ENCODE data around the gene ABTB2.
"Not testable (repeated sequence)": the region's sequence is repeated elsewhere in the genome, so short reads cannot be mapped to it uniquely, and the experiment has no call there.

Gene ABTB2

DNA sequence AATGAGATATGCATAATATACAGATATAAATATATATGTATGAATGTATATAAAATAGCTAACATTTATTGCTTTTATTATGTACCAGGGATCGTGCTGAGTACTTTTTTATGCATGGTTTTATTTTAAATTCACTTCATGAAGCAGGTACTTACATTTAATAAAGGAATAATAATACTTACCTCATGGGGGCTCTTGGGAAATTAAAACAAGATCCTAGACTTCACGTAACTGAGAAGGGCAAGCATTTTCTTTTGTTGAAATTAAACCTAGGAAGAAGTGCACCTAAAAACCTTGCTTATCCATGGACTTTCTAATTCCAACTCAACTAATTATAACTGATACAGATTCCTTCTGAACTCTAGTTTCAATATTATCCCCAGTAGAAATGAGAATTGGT is 40.0 kb upstream of the ABTB2 start:
- no peak overlapping the region for H3K27ac ChIP-seq
- POLR2A ChIA-PET (ENCODE audit: low non-redundant PET) = no interaction called here
- TF ChIP-seq, protein P1, sequence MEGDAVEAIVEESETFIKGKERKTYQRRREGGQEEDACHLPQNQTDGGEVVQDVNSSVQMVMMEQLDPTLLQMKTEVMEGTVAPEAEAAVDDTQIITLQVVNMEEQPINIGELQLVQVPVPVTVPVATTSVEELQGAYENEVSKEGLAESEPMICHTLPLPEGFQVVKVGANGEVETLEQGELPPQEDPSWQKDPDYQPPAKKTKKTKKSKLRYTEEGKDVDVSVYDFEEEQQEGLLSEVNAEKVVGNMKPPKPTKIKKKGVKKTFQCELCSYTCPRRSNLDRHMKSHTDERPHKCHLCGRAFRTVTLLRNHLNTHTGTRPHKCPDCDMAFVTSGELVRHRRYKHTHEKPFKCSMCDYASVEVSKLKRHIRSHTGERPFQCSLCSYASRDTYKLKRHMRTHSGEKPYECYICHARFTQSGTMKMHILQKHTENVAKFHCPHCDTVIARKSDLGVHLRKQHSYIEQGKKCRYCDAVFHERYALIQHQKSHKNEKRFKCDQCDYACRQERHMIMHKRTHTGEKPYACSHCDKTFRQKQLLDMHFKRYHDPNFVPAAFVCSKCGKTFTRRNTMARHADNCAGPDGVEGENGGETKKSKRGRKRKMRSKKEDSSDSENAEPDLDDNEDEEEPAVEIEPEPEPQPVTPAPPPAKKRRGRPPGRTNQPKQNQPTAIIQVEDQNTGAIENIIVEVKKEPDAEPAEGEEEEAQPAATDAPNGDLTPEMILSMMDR (conservative IDR thresholded peaks at IDR 0.05; ENCODE audit: low read depth) = no peak

DNA sequence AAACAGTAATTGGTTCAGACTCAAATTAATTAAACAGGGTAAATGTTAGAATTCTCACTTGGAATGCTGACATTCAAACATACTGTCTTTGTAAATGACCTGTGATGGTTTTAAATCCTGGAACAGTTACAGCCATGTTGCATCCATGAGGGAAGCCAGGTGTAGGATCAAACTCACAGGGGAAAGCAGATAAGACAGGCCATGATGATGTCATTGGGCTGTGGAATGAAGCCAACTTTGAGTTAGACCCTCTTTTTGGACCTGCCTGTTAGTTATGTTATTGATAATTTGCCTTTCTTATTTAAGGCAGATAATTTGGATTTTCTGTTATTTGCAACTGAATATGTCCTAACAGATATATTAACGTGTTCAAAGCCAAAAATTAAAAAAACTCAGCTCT is 39.3 kb upstream of the ABTB2 start:
- CTCF ChIA-PET = no interaction called here
- DNase-seq (ENCODE audit: low spot score) = no peak
- TF ChIP-seq, protein P1 (conservative IDR thresholded peaks at IDR 0.05; ENCODE audit: low read depth) = no peak
- no peak overlapping the region for H3K27ac ChIP-seq
- POLR2A ChIA-PET (ENCODE audit: low non-redundant PET) = no interaction called here

More for the DNA sequence above, 40.0 kb upstream of the ABTB2 start:
- no peak for DNase-seq (ENCODE audit: low spot score)
- CTCF ChIA-PET = no interaction called here

DNA sequence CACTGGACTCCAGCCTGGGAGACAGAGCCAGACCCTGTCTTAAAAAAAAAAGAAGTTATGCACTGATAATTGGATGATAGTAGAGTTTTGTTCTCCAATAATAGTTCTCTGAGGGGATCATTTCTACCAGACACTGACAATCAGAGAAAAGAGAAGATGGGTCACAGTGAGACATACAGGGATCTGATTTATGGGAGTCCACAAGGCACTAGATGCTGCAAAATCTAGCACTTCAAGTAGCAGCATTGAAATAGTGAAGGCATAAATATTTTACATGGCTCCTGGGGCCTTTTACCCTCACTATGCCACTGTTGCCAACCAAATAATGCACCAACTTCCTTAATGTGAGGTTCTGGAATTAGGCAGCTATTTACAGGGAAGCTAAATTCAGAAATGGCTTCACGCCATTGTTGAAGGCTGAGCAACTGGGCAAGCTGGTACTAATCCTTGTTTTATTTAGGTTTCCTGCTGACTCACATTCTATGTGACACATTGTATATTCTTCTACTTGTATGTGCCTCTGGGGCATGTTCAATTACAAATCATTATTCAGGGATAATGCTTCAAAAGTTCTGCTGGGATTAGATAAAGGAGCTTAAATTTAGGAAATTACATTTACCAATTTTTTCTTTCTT is 38.2 kb upstream of the ABTB2 start:
- H3K27ac ChIP-seq = peak overlapping the region; percentile 76
- ChIA-PET POLR2A (ENCODE audit: low non-redundant PET) (interaction anchor here (1.2 kb wide), 1 partner anchor 42 kb away, joined by 3 read pairs; no protein-coding TSS in a partner anchor), CTCF (interaction anchor here (0.6 kb wide), 1 partner anchor 829 kb away, joined by 5 read pairs; no protein-coding TSS in a partner anchor)
- DNase-seq (ENCODE audit: low spot score) = peak; percentile 88
- TF ChIP-seq, protein P1 (conservative IDR thresholded peaks at IDR 0.05; ENCODE audit: low read depth) = no peak

DNA sequence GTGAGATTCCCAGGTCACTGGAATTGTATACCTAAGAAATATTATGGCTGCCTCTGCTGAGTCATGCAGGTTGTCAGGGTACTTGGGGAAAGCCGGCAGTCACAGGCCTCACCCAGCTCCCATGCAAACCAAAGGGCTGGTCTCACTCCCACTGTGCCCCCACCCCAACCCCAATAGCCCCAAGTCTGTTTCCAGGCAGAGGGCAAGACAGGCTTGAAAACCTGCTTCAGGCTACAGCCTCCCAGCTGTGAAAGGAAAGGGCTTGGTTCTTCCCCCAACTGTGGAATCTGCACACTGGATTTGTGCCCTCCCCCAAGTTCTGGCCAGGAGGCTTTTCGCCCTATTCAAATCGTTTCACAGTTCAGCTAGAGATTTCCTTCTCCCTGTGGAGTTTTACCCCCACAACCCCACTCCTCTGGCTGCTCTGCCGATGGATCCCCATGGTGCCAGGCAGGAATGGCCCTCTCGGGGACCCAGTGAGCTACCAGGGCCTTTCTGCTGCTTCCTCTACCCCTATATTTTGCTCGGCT is 37.0 kb upstream of the ABTB2 start:
- no peak for DNase-seq (ENCODE audit: low spot score)
- CTCF ChIA-PET = interaction anchor here (0.5 kb wide), 1 partner anchor 73 kb away, joined by 3 read pairs; no protein-coding TSS in a partner anchor
- POLR2A ChIA-PET (ENCODE audit: low non-redundant PET) = no interaction called here
- peak overlapping the region; percentile 76 for H3K27ac ChIP-seq
- TF ChIP-seq, protein P1 (conservative IDR thresholded peaks at IDR 0.05; ENCODE audit: low read depth) = no peak

DNA sequence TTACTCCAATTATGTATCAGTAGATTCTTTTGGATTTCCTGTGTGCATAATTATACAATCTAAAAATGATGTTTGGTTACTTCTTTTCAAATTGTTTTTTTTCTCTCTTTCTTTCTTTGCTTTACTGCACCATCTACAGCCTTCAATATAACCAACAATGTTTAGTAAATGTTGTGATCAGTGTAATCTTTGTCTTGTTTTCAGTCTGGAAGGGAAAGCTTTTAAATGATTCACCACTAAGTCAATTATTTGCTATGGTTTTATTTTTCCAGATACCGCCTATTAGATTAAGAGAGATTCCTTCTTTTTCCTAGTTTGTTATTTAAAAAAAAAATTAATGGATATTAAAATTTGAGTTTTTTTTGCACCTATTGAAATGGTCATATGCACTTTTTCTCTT is 29.8 kb upstream of the ABTB2 start:
- CTCF ChIA-PET = no interaction called here
- TF ChIP-seq, protein P1 (conservative IDR thresholded peaks at IDR 0.05; ENCODE audit: low read depth) = no peak
- no peak for DNase-seq (ENCODE audit: low spot score)
- POLR2A ChIA-PET (ENCODE audit: low non-redundant PET) = no interaction called here
- H3K27ac ChIP-seq = no peak overlapping the region

DNA sequence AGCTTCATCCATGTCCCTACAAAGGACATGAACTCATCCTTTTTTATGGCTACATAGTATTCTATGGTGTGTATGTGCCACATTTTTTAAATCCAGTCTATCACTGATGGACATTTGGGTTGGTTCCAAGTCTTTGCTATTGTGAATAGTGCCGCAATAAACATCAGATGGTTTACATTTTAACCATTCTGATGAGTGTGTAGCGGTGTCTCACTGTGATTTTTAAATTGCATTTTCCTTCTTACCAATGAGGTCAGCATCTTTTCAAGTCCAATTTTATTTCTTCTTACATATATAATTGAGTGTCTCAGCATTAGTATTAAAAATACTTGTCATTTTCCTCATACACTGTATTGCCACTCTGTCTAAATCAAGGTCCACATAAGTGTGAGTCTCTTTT is 28.5 kb upstream of the ABTB2 start:
- CTCF ChIA-PET; DNase-seq (ENCODE audit: low spot score); POLR2A ChIA-PET (ENCODE audit: low non-redundant PET); H3K27ac ChIP-seq: not testable (repeated sequence)

DNA sequence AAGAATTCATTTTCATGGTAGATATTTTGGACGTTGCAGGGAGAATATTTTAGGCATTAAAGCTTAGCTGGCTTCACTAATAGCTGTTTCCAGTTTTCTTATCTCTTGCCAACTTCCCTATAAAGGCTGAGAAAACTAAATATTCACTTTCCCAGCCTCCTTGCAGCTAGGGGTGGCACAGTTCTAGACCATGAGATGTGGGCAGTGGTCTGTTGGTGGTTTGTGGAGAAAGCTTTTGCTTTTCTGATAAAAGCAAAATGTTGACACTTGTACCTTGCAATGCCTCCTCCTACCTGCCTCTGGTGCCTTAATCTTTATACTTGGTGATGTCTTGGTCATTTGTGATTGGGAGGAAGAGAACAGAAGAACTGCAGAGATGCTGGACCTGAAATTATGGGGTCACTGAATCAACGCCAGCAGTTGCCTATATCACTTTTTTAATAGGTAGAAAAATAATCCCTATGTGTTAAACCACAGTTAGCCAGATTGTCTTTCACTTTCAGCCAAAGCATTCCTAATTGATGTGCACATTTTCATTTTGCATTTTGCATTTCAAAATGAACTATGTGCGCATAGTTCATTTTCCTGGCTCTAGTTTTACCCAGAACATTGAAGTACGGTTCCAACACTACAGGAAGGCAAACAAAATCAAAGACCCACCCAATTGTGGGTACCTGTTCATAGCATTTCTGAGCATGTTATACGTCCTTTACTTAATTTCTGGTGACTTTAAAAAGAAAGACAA is 24.9 kb upstream of the ABTB2 start:
- ChIA-PET CTCF (interaction anchor here (0.6 to 0.7 kb wide), 2 partner anchors 21 to 1333 kb away, joined by 3 to 4 read pairs; no protein-coding TSS in a partner anchor), POLR2A (ENCODE audit: low non-redundant PET) (no interaction called here)
- TF ChIP-seq, protein P1 (conservative IDR thresholded peaks at IDR 0.05; ENCODE audit: low read depth) = no peak
- no peak overlapping the region for H3K27ac ChIP-seq
- no peak for DNase-seq (ENCODE audit: low spot score)
